Femur (tissue), 1 donor: ENCODE results near the gene CDH4.

Experiments used
- DNase-seq: peaks from one replicate; pipeline ENCODE4 v3.0.0-alpha.2; 2017

Gene CDH4

GRCh38 chr20:61285152-61285645 is 33.1 kb downstream of the CDH4 start:
- no peak for DNase-seq

- no peak for DNase-seq
Observed at GRCh38 chr20:61285691-61286090, 33.6 kb downstream of the CDH4 start.

- DNase-seq: no peak
Observed at GRCh38 chr20:61287583-61288275, 35.7 kb downstream of the CDH4 start.

- DNase-seq: no peak
Observed at GRCh38 chr20:61288331-61288784, 36.3 kb downstream of the CDH4 start.

GRCh38 chr20:61289166-61289565 is 37.1 kb downstream of the CDH4 start:
- no peak for DNase-seq

GRCh38 chr20:61290721-61291120 is 38.7 kb downstream of the CDH4 start:
- no peak for DNase-seq

- DNase-seq: no peak
Observed at GRCh38 chr20:61291166-61291829, 39.2 kb downstream of the CDH4 start.

GRCh38 chr20:61292391-61292790 is 40.3 kb downstream of the CDH4 start:
- no peak for DNase-seq

- DNase-seq: no peak
Observed at GRCh38 chr20:61292821-61293612, 41.0 kb downstream of the CDH4 start.

- no peak for DNase-seq
Observed at GRCh38 chr20:61293951-61294350, 41.9 kb downstream of the CDH4 start.

GRCh38 chr20:61295249-61295648 is 43.2 kb downstream of the CDH4 start:
- DNase-seq: no peak

GRCh38 chr20:61295682-61296628 is 43.9 kb downstream of the CDH4 start:
- DNase-seq: no peak

- DNase-seq: no peak
Observed at GRCh38 chr20:61296629-61297019, 44.6 kb downstream of the CDH4 start.

- DNase-seq: no peak
Observed at GRCh38 chr20:61297491-61297890, 45.4 kb downstream of the CDH4 start.

- DNase-seq: no peak
Observed at GRCh38 chr20:61297986-61298385, 45.9 kb downstream of the CDH4 start.

- DNase-seq: no peak
Observed at GRCh38 chr20:61298661-61299060, 46.6 kb downstream of the CDH4 start.

GRCh38 chr20:61299104-61299503 is 47.0 kb downstream of the CDH4 start:
- no peak for DNase-seq

- peak; percentile 55 for DNase-seq
Observed at GRCh38 chr20:61299618-61300017, 47.6 kb downstream of the CDH4 start.

GRCh38 chr20:61300293-61300692 is 48.2 kb downstream of the CDH4 start:
- DNase-seq: no peak

GRCh38 chr20:61300709-61301108 is 48.6 kb downstream of the CDH4 start:
- no peak for DNase-seq

- no peak for DNase-seq
Observed at GRCh38 chr20:61301711-61302525, 49.9 kb downstream of the CDH4 start.

- DNase-seq: no peak
Observed at GRCh38 chr20:61303217-61303616, 51.2 kb downstream of the CDH4 start.
